Choroid plexus epithelial cell (primary cell): ENCODE results near the gene DIAPH1.

Experiments used
- DNase-seq: peaks from one replicate; pipeline ENCODE4 v3.0.0-alpha.2; 2010; ENCODE audit warnings: low read depth
- H3K4me3 ChIP-seq: 2 replicates; pipeline ENCODE4 v1.5.1; 2011; ENCODE audit warnings: low read depth, mild to moderate bottlenecking, control low read depth, low read length, moderate library complexity
- TF ChIP-seq, protein P1 (sequence below): conservative IDR thresholded peaks from 2 replicates; pipeline ENCODE4 v1.5.1; 2011; ENCODE audit warnings: low read depth, mild to moderate bottlenecking, control low read depth, inconsistent platforms, low read length, moderate library complexity

Gene DIAPH1

DNA sequence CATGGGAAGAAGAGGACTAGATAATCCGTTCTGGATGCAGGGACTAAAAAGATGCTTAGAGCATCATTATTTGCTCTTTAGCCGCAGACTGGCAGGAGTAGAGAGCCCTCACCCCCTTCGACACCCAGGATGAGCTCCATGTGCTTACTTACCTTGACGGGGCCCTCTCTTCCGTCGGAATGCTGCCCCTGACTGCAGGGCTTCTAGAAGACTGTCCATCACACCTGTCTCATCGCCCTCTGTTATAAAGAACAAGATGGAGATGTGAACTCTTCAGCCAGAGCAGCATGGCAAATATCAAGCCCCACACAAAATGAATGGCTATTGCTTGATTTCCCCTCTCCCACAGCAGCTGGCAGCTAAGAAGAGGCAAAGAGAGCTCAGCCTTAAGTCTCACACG, 94.8 kb downstream of the DIAPH1 start:
- TF ChIP-seq, protein P1, sequence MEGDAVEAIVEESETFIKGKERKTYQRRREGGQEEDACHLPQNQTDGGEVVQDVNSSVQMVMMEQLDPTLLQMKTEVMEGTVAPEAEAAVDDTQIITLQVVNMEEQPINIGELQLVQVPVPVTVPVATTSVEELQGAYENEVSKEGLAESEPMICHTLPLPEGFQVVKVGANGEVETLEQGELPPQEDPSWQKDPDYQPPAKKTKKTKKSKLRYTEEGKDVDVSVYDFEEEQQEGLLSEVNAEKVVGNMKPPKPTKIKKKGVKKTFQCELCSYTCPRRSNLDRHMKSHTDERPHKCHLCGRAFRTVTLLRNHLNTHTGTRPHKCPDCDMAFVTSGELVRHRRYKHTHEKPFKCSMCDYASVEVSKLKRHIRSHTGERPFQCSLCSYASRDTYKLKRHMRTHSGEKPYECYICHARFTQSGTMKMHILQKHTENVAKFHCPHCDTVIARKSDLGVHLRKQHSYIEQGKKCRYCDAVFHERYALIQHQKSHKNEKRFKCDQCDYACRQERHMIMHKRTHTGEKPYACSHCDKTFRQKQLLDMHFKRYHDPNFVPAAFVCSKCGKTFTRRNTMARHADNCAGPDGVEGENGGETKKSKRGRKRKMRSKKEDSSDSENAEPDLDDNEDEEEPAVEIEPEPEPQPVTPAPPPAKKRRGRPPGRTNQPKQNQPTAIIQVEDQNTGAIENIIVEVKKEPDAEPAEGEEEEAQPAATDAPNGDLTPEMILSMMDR, result no peak
- no peak for DNase-seq
- no peak overlapping the region for H3K4me3 ChIP-seq

DNA sequence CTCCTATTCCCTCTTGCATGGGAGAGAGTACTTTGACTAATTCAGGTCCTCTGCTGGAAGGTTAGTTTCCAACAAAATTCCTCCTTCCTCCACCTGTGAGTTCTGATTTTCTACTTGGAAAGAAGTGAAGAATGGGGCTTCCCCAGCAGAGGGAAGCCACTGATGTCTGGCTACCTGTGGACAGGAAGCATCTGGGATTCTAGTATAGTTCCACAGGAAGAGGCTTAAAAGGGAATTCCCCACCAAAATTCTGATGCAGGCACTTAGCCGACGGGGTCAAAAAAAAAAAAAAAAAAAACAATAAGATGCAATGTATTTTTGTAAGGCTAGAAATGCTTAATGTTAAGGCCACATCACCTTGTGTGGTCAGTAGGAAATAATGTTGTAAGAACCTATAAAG, 96.5 kb downstream of the DIAPH1 start:
- TF ChIP-seq, protein P1, result no peak
- H3K4me3 ChIP-seq, result no peak overlapping the region
- DNase-seq, result peak; percentile 22

- peak; percentile 98 for DNase-seq
- TF ChIP-seq, protein P1, result no peak
- H3K4me3 ChIP-seq, result no peak overlapping the region
Measured at GRCh38 chr5:141521244-141521781, 97.5 kb downstream of the DIAPH1 start.

- TF ChIP-seq, protein P1, result no peak
- H3K4me3 ChIP-seq, result no peak overlapping the region
- peak; percentile 22 for DNase-seq
Measured at GRCh38 chr5:141519605-141520565, 98.9 kb downstream of the DIAPH1 start.

DNA sequence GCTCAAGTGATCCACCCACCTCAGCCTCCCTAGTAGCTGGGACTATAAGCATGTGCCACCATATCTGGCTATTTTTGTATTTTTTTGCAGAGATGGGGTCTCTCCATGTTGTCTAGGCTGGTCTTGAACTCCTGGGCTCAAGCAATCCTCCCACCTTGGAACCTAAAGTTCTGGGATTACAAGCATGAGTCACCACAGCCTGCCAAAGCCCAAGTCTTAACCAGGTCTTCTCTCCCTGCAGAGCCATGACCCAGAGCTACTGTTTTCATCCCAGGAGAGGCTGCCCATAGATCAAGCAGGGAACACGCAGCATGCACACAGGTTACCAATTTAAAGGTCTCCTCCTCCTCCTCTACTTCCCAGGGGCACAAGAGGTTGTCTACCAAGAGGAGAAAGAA, 100.2 kb downstream of the DIAPH1 start:
- no peak overlapping the region for H3K4me3 ChIP-seq
- TF ChIP-seq, protein P1, result no peak
- DNase-seq, result no peak

DNA sequence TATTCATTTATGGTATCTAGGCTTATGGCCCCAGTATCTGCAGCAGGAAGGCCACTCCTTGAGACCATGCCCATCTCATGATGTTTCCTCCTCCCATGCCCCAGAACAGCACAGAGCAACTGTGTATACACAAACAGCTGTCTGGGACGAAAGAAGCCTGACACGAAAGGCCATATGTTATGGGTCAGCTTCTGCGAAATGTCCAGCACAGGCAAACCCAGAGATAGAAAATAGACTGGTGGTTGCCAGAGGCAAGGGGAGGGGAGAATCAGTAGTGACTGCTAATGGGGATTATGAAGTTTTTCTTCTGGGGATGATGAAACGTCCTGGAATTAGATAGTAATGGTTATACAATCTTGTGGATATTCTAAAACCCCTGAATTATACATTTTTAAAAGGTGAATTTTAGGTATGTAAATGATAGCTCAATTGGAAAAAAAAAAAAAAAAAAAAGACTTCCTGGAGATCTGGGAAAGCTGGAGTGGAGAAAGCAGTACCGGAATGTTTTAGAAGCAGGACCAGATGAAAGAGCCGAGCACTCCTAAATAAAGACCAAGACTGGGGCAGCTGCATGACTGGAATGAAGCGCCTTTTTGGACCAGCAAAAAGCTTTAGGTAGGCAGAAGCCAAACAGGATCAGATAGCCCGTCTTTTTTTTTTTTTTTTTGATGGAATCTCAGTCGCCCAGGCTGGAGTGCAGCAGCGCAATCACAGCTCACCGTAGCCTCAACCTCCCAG, 100.8 kb downstream of the DIAPH1 start:
- peak; percentile 47 for DNase-seq
- no peak overlapping the region for H3K4me3 ChIP-seq
- TF ChIP-seq, protein P1, result no peak
